Left lung (tissue), 10 donors: Measurements from ENCODE around the gene SLX9. TPM values are rescaled to one million over a fixed set of nuclear protein-coding genes. Genes with fewer than 3 reads are reported as not detected.
A peak's percentile ranks its signal among the peaks of the same experiment; 100 is the strongest.

Experiments used
- ATAC-seq: fragments of 200-7000 bp; cut with Tn5 transposase; one replicate; pipeline ENCODE4 v1.9.1; 2020; ENCODE audit warnings: moderate library complexity
- DNase-seq, 4 donors: peaks; one replicate each; pipeline ENCODE4 v3.0.0-alpha.2; 2013 to 2020
- H3K27ac ChIP-seq, 2 donors: fragments of 200-600 bp; sonication (generic) in 1 of 2; one replicate each; pipeline versions ENCODE4 v1.5.0 to v1.8.0; 2020 to 2021
- H3K27me3 ChIP-seq, 2 donors: fragments of 200-600 bp; sonication (generic) in 1 of 2; one replicate each; pipeline versions ENCODE4 v1.5.0 to v1.8.0; 2020 to 2021
- H3K36me3 ChIP-seq, 2 donors: fragments of 200-600 bp; sonication (generic) in 1 of 2; one replicate each; pipeline versions ENCODE4 v1.5.0 to v1.8.0; 2020 to 2021
- H3K4me1 ChIP-seq, 2 donors: fragments of 200-600 bp; one replicate each; pipeline ENCODE4 v1.8.0; 2021
- H3K4me3 ChIP-seq, 2 donors: fragments of 200-600 bp; sonication (generic) in 1 of 2; one replicate each; pipeline versions ENCODE4 v1.5.0 to v1.8.0; 2020 to 2021; ENCODE audit warnings: mild to moderate bottlenecking in 1 of 2
- H3K9me3 ChIP-seq, 2 donors: fragments of 200-600 bp; sonication (generic) in 1 of 2; one replicate each; pipeline versions ENCODE4 v1.5.0 to v1.8.0; 2020 to 2021
- intact Hi-C, 2 donors: fragments of 100-400 bp; cut with DNase I; formaldehyde crosslinking; loops; one replicate each; pipeline versions ENCODE4 v1.11.2 to v1.14.2; 2022
- polyA plus RNA-seq, 6 donors: library from polyadenylated mRNA; unstranded; fragments of 120-200 nt; gene quantifications; one replicate each; pipeline ENCODE4 v1.2.1, GENCODE V29; 2013; ENCODE audit not compliant: insufficient read length in 6 of 6
- total RNA-seq, 2 donors: library from RNA; stranded (reverse); fragmentation: NEBNext Ultra II Directional; extraction: Animal tissue kit (Norgen Biotek cat#: 25700); gene quantifications; one replicate each; pipeline ENCODE4 v1.2.1, GENCODE V29; 2021
- TF ChIP-seq, protein P1 (sequence below), 2 donors: fragments of 200-600 bp; sonication (generic) in 1 of 2; IDR thresholded peaks; one replicate each; pipeline versions ENCODE4 v1.5.0 to v1.8.0; 2021; ENCODE audit warnings: antibody characterized with exemption in 2 of 2
- donor health status: DM: no; HTN: yes; CAD: no.
- donor health status: DM: no; HTN: no; CAD: no.

SLX9 gene
- total and polyA plus RNA-seq, 8 donors, result 11.5 to 29.6 (median 16.2) TPM

DNA sequence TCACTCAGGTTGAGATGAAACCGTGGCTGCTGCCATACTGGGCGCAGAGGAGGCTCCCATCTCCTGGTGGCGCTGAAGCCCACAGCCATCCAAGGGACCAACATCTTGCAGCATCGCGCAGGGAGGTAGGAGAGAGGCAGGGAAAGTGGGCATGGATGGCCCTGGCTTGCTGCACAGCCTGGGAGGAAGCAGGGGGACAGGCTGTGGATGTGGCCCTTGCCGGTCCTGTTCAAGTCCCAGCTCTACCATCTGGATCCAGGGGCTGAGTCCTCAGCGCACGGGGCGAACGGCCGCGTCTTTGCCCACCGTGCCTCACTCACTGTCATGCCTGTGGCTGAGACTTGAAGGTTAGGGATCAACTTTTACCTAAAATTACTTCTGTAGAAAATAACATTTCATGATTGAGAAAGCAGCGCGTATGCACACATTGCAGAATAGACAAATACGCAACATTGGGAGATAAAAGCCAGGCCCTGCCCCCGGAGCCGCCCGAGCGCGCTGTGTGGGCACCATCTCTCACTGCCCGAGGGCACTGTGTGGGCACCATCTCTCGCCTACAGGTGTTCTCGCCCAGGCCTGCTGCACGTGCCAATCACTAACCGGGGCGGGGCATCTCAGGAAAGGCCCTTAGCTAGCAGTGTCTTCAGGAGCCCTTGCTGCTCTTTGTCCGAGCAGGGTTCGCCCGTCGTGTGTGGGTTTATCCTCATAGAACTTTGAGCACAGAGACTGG, 11.5 kb downstream of the SLX9 start:
- Histone ChIP-seq H3K36me3 (peaks cover 0 to 61% of the 10 kb centered on the region in 2 donors), H3K27me3 (no peaks in the 10 kb centered on the region), H3K27ac (no peak overlapping the region), H3K9me3 (no peaks in the 10 kb centered on the region), H3K4me3 (no peak overlapping the region), H3K4me1 (peaks cover 0 to 15% of the 10 kb centered on the region in 2 donors)
- DNase-seq (peak in 1 of 4 donors; percentile 51), ATAC-seq (no peak)
- TF ChIP-seq, protein P1, sequence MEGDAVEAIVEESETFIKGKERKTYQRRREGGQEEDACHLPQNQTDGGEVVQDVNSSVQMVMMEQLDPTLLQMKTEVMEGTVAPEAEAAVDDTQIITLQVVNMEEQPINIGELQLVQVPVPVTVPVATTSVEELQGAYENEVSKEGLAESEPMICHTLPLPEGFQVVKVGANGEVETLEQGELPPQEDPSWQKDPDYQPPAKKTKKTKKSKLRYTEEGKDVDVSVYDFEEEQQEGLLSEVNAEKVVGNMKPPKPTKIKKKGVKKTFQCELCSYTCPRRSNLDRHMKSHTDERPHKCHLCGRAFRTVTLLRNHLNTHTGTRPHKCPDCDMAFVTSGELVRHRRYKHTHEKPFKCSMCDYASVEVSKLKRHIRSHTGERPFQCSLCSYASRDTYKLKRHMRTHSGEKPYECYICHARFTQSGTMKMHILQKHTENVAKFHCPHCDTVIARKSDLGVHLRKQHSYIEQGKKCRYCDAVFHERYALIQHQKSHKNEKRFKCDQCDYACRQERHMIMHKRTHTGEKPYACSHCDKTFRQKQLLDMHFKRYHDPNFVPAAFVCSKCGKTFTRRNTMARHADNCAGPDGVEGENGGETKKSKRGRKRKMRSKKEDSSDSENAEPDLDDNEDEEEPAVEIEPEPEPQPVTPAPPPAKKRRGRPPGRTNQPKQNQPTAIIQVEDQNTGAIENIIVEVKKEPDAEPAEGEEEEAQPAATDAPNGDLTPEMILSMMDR (IDR thresholded peaks at IDR 0.05), result no peak
- intact Hi-C loops, result loop anchor here in 1 of 2 donors (10.0 kb wide), 1 partner anchor 173 kb away; no protein-coding TSS in a partner anchor

DNA sequence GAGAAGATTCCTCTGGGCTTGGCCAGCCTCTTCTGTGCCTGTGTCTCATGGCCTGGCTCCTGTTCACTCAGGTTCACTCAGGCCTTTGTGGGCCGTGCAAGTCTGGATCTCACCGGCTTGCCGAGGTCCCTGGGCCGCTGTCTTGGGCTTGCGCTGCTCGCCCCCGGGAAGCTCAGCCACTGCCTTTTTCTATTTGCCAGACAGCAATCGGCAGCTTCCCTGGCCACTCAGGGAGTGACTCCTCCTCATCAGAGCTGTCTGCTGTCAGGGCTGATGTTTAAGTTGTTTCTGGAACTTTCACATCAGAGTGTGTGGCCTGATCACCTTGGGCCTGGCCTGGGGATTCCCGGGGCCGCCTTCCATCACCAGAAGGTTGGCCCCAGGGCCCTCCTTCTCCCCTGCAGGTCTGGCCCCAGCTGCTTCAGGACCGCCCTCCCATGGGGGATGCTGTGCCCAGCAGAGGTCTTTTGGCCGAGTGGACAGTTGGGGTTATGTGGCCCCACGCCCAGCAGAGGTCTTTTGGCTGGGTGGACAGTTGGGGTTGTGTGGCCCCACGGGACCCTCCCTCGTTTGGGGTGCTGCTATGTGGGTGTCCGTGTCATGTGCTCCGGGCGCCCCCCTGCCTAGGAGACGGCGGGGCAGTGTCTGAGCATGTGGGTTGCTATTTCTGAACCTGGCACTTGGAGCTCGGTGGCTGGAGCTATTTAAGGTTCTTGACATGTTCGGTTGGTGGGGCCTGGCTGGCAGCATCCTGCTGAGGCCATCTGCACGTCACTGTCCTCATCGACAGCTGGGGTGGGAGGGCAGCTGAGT, 12.5 kb downstream of the SLX9 start:
- Histone ChIP-seq H3K27me3 (no peaks in the 10 kb centered on the region), H3K4me3 (no peak overlapping the region), H3K9me3 (no peaks in the 10 kb centered on the region), H3K36me3 (peaks cover 0 to 62% of the 10 kb centered on the region in 2 donors), H3K4me1 (peaks cover 0 to 15% of the 10 kb centered on the region in 2 donors), H3K27ac (no peak overlapping the region)
- no peak for ATAC-seq
- intact Hi-C loops, result loop anchor here in 1 of 2 donors (10.0 kb wide), 1 partner anchor 172 kb away; no protein-coding TSS in a partner anchor
- peak in 1 of 4 donors; percentile 67 for DNase-seq
- TF ChIP-seq, protein P1 (IDR thresholded peaks at IDR 0.05), result no peak

DNA sequence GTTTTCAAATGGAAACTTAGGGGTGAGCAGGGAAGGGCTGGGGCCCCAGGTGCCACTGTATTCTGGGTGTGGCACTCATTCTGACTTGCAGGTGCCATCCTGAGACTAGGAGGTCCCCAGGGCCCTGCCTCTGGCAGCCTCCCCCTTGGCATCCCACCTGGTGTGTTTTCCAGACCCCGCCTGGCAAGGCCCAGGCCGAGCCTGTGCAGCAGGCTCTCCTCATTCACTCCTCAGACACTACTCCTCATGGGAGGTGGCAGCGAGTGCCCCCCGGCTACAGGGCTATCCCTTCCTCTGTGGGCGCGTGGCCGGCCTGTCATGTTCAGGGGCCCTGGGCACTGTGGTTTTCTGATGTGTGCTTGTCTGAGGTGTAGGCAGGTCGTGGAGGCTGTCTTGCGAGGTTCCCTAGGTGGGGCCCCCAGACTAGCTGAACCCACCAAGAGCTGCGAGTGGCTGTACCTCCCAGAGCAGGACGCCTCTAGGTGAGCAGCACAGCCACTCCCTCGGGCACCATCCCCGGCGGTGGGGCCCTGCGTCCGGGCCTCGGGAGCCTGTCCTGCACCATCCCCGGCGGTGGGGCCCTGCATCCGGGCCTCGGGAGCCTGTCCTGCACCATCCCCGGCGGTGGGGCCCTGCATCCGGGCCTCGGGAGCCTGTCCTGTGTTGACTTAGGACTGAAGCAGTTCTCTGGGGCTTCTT, 13.2 kb downstream of the SLX9 start:
- Histone ChIP-seq H3K9me3 (no peaks in the 10 kb centered on the region), H3K27me3 (no peaks in the 10 kb centered on the region), H3K4me3 (no peak overlapping the region), H3K4me1 (peaks cover 0 to 15% of the 10 kb centered on the region in 2 donors), H3K36me3 (peaks cover 0 to 64% of the 10 kb centered on the region in 2 donors), H3K27ac (no peak overlapping the region)
- no peak for ATAC-seq
- TF ChIP-seq, protein P1 (IDR thresholded peaks at IDR 0.05), result no peak
- intact Hi-C loops, result loop anchor here in 1 of 2 donors (10.0 kb wide), 1 partner anchor 172 kb away; no protein-coding TSS in a partner anchor
- DNase-seq, result peak in 1 of 4 donors; percentile 71

DNA sequence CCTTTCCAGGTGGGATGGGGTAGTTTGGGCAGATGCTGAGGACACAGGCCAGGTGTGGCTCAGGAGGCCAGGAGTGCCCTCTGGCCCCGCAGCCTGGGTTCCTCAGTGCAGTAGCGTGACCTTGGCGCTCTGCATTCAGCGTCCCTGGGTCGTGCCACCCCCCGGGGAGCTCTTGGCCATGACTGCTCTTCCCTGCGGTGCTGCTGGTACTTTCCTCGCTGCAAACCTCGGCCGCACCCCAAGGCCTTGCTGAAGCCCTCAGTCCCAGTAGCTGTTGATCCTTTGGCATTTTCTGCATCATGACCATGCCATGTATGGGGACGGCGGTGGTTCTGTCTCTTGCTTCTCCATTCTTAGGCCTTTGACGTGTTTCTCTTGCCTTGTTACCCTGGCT, 13.8 kb downstream of the SLX9 start:
- Histone ChIP-seq H3K9me3 (no peaks in the 10 kb centered on the region), H3K4me1 (peaks cover 4 to 17% of the 10 kb centered on the region in 2 donors), H3K27me3 (no peaks in the 10 kb centered on the region), H3K27ac (no peak overlapping the region), H3K36me3 (peaks cover 0 to 70% of the 10 kb centered on the region in 2 donors), H3K4me3 (no peak overlapping the region)
- intact Hi-C loops, result loop anchor here in 1 of 2 donors (10.0 kb wide), 1 partner anchor 171 kb away; no protein-coding TSS in a partner anchor
- no peak for ATAC-seq
- DNase-seq, result peak in 1 of 4 donors; percentile 59
- TF ChIP-seq, protein P1 (IDR thresholded peaks at IDR 0.05), result no peak
